ENCODE data around the gene GAN. TPM values are rescaled to one million over a fixed set of nuclear protein-coding genes. Genes with fewer than 3 reads are reported as not detected.

Gene GAN
- total RNA-seq, 1 experiment from 2014 or later, result 5.3 TPM

- ChIA-PET POLR2A (ENCODE audit: unreplicated experiment) (no interaction called here), CTCF (no interaction called here)
- Histone ChIP-seq H3K4me2 (ENCODE audit: low read length) (no peak overlapping the region), H3K79me2 (ENCODE audit: low read length) (no peaks in the 10 kb centered on the region), H3K27me3 (ENCODE audit: low read length) (no peaks in the 10 kb centered on the region), H3K27ac (ENCODE audit: low read length) (no peak overlapping the region), H3K36me3 (ENCODE audit: low read depth, low read length) (no peaks in the 10 kb centered on the region), H3K4me1 (ENCODE audit: insufficient read depth, low read length) (peaks cover 20% of the 10 kb centered on the region; the same call in 1 of the 2 replicates), H4K20me1 (ENCODE audit: low read length) (no peaks in the 10 kb centered on the region), H3K9me3 (ENCODE audit: low read length) (no peaks in the 10 kb centered on the region), H3K9me2 (replicated peaks; ENCODE audit: low read length) (no peaks in the 10 kb centered on the region), H2AFZ (ENCODE audit: low read length) (no peak overlapping the region), H3K4me3 (ENCODE audit: low read length) (no peak overlapping the region), H3F3A (ENCODE audit: low read length, unreplicated experiment) (no peaks in the 10 kb centered on the region), H3K9ac (ENCODE audit: low read length) (no peak overlapping the region)
- no peak for ATAC-seq
- intact Hi-C loops (cut with micrococcal nuclease), result no loop called here
- DNase-seq, result no peak
- TF ChIP-seq EZH2 (IDR thresholded peaks at IDR 0.05; ENCODE audit: low read length, unreplicated experiment) (no peak), EZH2phosphoT487 (IDR thresholded peaks at IDR 0.05; ENCODE audit: borderline replicate concordance, low read length) (no peak), CTCF (conservative IDR thresholded peaks at IDR 0.05; ENCODE audit: low read depth, low read length) (no peak)
- BruUV-seq (replicated peaks), result no TSS peak
These were observed 120.8 kb downstream of the GAN start for GRCh38 chr16:81435567-81435966.

- Histone ChIP-seq H3K4me2 (ENCODE audit: low read length) (no peak overlapping the region), H3K4me3 (ENCODE audit: low read length) (no peak overlapping the region), H3K27ac (ENCODE audit: low read length) (no peak overlapping the region), H4K20me1 (ENCODE audit: low read length) (no peaks in the 10 kb centered on the region), H3K9ac (ENCODE audit: low read length) (no peak overlapping the region), H3K4me1 (ENCODE audit: insufficient read depth, low read length) (peaks cover 17% of the 10 kb centered on the region; the same call in 1 of the 2 replicates), H3K27me3 (ENCODE audit: low read length) (no peaks in the 10 kb centered on the region), H3F3A (ENCODE audit: low read length, unreplicated experiment) (no peaks in the 10 kb centered on the region), H3K9me3 (ENCODE audit: low read length) (no peaks in the 10 kb centered on the region), H2AFZ (ENCODE audit: low read length) (no peak overlapping the region), H3K9me2 (replicated peaks; ENCODE audit: low read length) (no peaks in the 10 kb centered on the region), H3K36me3 (ENCODE audit: low read depth, low read length) (no peaks in the 10 kb centered on the region), H3K79me2 (ENCODE audit: low read length) (no peaks in the 10 kb centered on the region)
- TF ChIP-seq EZH2phosphoT487 (IDR thresholded peaks at IDR 0.05; ENCODE audit: borderline replicate concordance, low read length) (no peak), CTCF (conservative IDR thresholded peaks at IDR 0.05; ENCODE audit: low read depth, low read length) (no peak), EZH2 (IDR thresholded peaks at IDR 0.05; ENCODE audit: low read length, unreplicated experiment) (no peak)
- CTCF ChIA-PET, result no interaction called here
- no TSS peak for BruUV-seq (replicated peaks)
- intact Hi-C loops (cut with micrococcal nuclease), result no loop called here
- ATAC-seq (no peak), DNase-seq (no peak)
- POLR2A ChIA-PET (ENCODE audit: unreplicated experiment), result no interaction called here
These were observed 121.6 kb downstream of the GAN start for GRCh38 chr16:81436386-81436785.

- BruUV-seq (replicated peaks), result no TSS peak
- no peaks in the 10 kb centered on the region for H3K36me3 ChIP-seq (ENCODE audit: low read depth, low read length)
- no peaks in the 10 kb centered on the region for H3F3A ChIP-seq (ENCODE audit: low read length, unreplicated experiment)
- intact Hi-C loops (cut with micrococcal nuclease), result no loop called here
- DNase-seq (peak; percentile 16), ATAC-seq (peak; percentile 78)
- peak overlapping the region; percentile 28 for H3K4me2 ChIP-seq (ENCODE audit: low read length)
- ChIA-PET POLR2A (ENCODE audit: unreplicated experiment) (interaction anchor here (0.8 kb wide), 1 partner anchor 161 kb away, joined by 3 read pairs; no protein-coding TSS in a partner anchor), CTCF (no interaction called here)
- H3K27ac ChIP-seq (ENCODE audit: low read length), result no peak overlapping the region
- H3K4me3 ChIP-seq (ENCODE audit: low read length), result no peak overlapping the region
- H3K9me2 ChIP-seq (replicated peaks; ENCODE audit: low read length), result no peaks in the 10 kb centered on the region
- no peaks in the 10 kb centered on the region for H4K20me1 ChIP-seq (ENCODE audit: low read length)
- H3K4me1 ChIP-seq (ENCODE audit: insufficient read depth, low read length), result peaks cover 7% of the 10 kb centered on the region; the same call in 1 of the 2 replicates
- peak overlapping the region; percentile 65 for H2AFZ ChIP-seq (ENCODE audit: low read length)
- H3K9me3 ChIP-seq (ENCODE audit: low read length), result no peaks in the 10 kb centered on the region
- no peaks in the 10 kb centered on the region for H3K27me3 ChIP-seq (ENCODE audit: low read length)
- H3K9ac ChIP-seq (ENCODE audit: low read length), result no peak overlapping the region
- TF ChIP-seq CTCF (conservative IDR thresholded peaks at IDR 0.05; ENCODE audit: low read depth, low read length) (no peak), EZH2phosphoT487 (IDR thresholded peaks at IDR 0.05; ENCODE audit: borderline replicate concordance, low read length) (no peak), EZH2 (IDR thresholded peaks at IDR 0.05; ENCODE audit: low read length, unreplicated experiment) (no peak)
- H3K79me2 ChIP-seq (ENCODE audit: low read length), result no peaks in the 10 kb centered on the region
These were observed 123.1 kb downstream of the GAN start for GRCh38 chr16:81437865-81438264.

Other genes starting within 250 kb of the GAN start
- gene C16orf46, start 237.7 kb upstream of the GAN start, total RNA-seq (2014; rRNA removed), result 0.73 TPM in 1 of 2 replicates, not detected in the other
- 36.1 and 47.5 TPM in 2 replicates for gene GCSH, start 218.6 kb upstream of the GAN start, total RNA-seq (2014; rRNA removed)
- not detected in 2 replicates for gene BCO1, start 76.3 kb upstream of the GAN start, total RNA-seq (2014; rRNA removed)
- gene CMIP, start 129.8 kb downstream of the GAN start, total RNA-seq (2014; rRNA removed), result 25.7 and 43.7 TPM in 2 replicates